ENCODE measurements around the gene FAM53C.
A peak's percentile ranks its signal among the peaks of the same experiment; 100 is the strongest.

The FAM53C gene

GRCh38 chr5:138351056-138351455, 13.0 kb downstream of the FAM53C start:
- no peak for DNase-seq (ENCODE audit: low read depth in 1 of 2, low spot score in 1 of 2)

GRCh38 chr5:138351517-138351916, 13.5 kb downstream of the FAM53C start:
- no peak for DNase-seq (ENCODE audit: low read depth in 1 of 2, low spot score in 1 of 2)

DNA sequence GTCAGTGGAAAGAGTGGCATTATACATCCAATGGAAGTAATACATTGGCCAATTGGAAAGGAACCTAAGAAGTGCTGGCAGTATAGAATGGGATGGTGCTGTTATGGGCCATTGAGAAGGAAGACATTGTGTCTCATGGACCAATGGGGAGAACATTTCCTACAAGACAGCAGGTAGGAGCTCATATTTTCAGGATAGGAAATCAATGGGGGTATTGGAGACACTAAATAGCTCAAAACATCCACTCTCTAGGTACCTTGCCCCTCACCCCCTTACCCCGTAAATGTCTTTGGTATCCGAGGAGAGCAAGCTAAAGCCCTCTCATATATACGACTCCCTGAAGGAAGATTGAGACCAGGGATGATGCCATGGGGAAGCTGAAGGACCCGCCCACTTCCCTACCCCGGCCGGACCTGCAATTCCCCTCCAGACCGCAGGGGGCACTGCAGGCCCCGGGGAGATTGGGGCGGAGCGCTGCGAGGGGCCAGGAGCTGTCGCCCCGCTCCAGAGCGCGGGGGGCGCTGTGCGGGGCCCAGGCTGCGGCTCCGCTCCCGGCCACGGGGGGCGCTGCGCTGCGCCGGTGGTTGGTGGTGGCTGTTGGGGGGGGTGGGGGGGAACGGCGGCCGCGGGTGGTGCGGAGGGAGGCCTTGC, 14.1 kb downstream of the FAM53C start, which contains the start of gene KDM3B:
Gene KDM3B, plus strand, starts transcription at position 615 of the 651 bp plus-strand sequence. CDS start 111 bp downstream, outside the sequence.
- peak; percentile 85 to 93 for DNase-seq (ENCODE audit: low read depth in 1 of 2, low spot score in 1 of 2)

DNA sequence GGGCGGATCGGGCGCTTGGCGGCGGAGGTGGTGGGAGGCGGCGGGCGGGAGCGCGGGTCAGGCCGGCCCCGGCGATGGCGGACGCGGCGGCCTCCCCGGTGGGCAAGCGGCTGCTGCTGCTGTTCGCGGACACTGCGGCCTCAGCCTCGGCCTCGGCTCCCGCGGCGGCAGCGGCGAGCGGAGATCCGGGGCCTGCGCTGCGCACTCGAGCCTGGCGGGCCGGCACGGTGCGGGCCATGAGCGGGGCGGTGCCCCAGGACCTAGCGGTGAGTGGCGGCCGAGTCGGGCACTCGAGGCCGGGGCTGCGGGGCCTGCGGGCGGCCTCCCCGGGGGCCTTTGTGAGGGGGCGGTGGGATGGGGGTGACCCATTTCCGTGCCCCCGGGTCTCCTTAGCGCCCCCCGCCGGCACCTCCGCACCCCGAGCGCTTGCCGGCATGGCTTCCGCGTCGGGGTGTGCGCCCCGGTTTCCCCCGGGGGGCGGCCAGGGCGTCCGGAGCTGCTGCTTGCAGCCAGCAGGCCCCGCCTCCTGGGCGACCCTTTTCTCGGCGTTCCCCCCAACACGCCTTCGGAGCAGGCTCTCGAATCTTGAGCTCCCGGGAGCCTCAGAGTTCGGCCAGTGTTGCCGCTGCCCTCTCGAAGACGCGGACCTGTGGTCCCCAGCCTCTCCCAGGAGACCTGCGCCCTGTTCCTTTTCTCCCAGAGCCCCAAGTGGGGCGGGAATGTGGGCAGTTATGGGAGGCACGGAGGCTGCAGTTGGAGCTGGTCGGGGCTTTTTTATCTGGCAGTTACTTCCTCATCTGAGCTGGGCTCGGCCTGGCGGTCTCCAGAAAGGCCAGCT, 14.9 kb downstream of the FAM53C start:
- DNase-seq (ENCODE audit: low read depth in 1 of 2, low spot score in 1 of 2) = peak; percentile 44 to 64

DNA sequence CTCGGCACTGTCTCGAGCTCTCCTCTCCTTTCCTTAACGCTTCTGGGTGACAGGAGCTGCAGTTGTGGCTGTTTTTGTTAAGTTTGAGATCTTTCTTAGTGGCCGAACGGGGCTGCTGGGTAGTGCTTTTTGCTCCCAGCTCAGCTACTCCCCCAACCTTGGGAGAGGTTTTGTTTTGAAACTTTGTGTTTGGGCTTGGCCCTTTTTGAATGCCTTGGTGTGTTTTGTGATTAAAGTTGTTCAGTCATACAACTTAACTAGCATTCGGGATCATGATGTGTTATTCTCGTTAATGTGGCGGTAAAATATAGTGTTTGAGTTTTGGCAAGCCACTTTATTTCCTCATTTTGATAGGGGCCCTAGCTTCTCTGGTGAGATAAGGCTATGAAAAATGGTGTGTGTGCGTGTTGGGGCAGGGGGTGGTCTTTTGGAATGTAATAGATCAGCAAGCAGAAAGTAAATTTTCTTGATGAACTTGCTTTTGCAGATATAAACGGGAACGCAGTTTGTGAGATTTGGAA, 15.6 kb downstream of the FAM53C start:
- DNase-seq (ENCODE audit: low read depth in 1 of 2, low spot score in 1 of 2) = no peak

- no peak for DNase-seq (ENCODE audit: low read depth in 1 of 2, low spot score in 1 of 2)
Observed at GRCh38 chr5:138354387-138354786, 16.3 kb downstream of the FAM53C start.

DNA sequence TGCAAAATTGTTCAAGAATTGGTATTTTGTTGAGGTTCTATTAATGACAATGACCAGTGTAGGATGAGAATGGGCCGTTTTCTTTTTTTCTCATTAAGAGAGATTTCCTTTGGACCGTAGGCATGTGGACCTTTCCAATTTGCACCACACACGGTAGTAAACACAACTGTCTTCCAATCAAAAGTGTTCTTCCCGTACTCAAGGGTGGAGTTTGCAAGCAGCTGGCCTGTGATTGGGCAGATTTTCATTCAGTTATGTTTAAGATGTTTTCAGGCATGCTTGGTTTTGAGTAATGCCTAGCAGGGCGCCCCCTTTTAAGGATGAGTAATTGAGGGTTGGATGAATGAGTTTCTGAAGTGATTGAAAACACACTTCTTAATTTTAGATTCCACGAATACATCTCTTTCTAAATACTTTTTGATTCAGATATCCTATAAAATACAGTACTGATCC, 16.9 kb downstream of the FAM53C start:
- DNase-seq (ENCODE audit: low read depth in 1 of 2, low spot score in 1 of 2) = peak in 1 of 2 donors; percentile 29

DNA sequence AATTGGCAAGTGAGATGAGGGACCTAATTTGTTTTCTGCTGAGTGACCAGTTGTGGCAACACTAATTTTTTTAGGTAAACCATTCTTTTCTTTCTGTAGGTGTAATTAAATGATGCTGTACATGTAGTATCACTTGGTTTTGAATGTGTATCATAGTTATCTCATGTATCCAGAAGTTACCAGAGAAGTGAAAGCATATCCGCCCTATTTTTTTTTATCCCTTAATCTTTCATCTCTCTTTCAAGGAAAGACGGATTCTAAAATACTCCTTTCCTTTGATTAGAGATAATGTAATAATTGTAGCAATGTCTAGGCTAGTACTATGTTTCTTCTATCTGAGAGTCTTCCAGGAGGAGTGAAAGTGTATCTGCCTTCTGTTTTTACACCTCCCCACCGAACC, 21.6 kb downstream of the FAM53C start:
- no peak for DNase-seq (ENCODE audit: low read depth in 1 of 2, low spot score in 1 of 2)

DNA sequence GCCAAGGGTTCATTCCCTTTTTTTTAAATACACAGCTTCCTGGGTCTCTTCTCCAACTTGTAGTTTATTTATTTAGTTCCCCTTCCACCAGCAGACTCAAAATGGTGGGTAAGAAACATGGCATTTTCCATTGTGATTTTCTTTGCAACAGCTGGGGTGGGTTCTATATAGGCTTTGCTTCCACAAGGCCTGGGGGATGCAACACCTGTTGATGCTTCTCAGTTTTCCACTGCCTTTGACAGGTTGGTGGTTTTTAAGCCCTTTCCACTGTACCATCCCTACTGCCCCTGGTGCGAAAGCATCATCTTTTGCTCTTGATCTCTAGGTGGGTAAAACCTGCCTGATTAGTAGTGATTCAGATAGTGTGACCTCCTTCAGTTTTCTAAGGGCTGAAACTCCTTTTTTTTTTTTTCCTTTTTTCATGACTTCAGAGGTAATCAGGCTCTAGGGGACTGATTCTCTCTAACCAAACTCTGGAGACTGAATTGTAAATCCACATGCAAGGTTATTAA, 22.9 kb downstream of the FAM53C start:
- no peak for DNase-seq (ENCODE audit: low read depth in 1 of 2, low spot score in 1 of 2)

DNA sequence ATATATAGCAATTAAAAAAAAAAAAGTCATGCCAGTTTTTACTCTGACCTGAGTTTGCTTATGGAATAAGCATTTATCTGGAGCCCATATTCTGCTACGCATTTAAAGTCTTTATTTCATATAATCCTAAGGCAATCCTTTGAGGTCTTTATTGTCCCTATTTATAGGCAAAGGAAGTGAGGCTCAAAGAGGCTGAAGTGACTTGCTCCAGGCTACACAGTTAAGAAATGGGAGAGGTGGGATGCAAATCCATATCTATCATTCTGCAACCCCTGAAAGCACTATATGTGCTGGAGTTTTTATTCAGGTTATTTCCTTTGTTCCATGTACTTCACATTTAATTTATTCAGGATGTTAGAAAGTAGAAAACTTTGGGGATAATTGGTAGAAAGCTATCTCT, 26.5 kb downstream of the FAM53C start:
- DNase-seq (ENCODE audit: low read depth in 1 of 2, low spot score in 1 of 2) = no peak

DNA sequence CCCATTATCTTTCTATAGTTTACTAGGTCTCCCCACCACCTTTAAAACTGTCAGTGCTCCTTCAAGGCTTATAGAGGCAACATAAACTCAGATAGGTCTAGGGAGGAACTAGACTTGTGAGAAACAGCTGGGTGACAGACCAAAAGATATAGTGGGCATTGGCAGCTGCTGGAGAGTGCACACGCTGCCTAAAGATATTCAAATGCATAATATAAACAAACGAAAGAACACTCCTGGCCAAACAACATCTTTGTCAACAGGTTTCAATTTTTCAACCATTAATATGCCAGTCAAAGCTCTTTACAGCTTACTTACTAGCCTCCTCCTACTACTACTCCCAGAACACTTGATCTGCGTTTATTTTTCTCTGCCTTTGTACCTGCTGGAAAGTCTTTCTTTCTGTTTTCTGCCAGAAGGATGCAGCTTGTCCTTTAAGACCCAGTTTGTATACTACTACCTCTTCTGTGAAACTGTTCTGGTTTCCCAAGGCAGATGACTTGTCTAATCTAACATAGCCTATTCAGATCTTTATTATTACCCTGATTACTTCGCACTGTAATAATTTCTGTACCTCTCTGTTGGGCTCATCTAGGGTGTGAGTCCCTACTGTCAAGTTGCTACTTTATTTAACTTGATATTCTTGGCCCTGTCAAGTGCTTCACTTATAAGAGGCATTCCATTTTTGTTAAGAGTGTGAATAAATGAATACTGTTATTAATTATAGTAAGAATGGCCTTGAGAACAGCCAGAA, 28.7 kb downstream of the FAM53C start:
- DNase-seq (ENCODE audit: low read depth in 1 of 2, low spot score in 1 of 2) = no peak

DNA sequence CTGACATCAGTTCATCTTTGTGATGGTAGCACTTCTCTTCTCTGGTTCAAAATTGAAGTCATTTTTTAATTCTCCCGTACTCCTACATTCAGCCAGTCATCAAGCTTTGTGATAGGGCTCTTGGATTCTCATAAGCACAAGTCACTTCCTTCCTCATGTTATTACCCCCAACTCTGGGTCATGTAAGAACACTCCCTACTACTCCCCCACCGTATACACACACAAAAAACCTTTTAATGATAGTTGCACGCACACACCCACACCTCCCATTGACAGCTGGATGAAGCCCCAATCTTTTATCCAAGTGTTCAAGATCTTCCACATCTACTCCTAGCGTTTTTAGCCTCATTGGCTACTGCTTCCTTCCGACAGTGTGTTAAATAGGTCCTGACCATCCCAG, 31.2 kb downstream of the FAM53C start:
- no peak for DNase-seq (ENCODE audit: low read depth in 1 of 2, low spot score in 1 of 2)

- DNase-seq (ENCODE audit: low read depth in 1 of 2, low spot score in 1 of 2) = no peak
Observed at GRCh38 chr5:138369706-138370105, 31.6 kb downstream of the FAM53C start.

DNA sequence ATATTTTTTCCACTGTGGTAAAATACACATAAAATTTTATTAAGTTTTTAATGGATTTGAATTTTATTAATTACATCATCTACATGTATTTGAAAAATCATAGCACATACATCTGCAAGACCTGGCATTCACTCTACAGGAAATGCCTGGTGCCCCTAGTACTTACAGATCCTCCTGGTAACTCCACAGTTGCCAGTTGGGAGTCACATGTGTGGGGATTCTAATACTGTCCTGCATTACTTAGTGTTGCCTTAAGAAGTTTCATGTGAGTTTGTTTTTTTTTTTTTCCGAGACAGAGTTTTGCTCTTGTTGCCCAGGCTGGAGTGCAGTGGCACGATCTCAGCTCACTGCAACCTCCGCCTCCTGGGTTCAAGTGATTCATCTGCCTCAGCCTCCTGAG, 32.5 kb downstream of the FAM53C start:
- DNase-seq (ENCODE audit: low read depth in 1 of 2, low spot score in 1 of 2) = no peak

- DNase-seq (ENCODE audit: low read depth in 1 of 2, low spot score in 1 of 2) = no peak
Observed at GRCh38 chr5:138371454-138371853, 33.4 kb downstream of the FAM53C start.

DNA sequence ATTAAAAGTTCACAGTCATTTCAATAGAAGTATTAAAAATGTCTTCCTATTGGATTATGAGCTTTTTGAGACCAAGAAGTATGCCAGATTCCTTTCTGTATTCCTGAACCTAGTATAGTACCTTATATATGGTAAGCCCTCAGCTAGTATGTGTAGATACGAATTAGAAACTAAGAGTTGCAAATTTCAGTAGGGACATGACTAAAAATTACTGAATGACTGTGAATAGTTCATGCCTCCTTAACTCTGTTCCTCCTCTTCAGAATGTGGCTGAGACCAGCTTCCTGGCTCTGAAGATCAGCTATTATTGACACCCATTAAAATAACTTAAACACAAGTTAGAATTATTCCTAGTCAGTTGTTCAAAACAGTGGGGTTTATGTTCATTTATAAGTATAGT, 34.2 kb downstream of the FAM53C start:
- no peak for DNase-seq (ENCODE audit: low read depth in 1 of 2, low spot score in 1 of 2)

DNA sequence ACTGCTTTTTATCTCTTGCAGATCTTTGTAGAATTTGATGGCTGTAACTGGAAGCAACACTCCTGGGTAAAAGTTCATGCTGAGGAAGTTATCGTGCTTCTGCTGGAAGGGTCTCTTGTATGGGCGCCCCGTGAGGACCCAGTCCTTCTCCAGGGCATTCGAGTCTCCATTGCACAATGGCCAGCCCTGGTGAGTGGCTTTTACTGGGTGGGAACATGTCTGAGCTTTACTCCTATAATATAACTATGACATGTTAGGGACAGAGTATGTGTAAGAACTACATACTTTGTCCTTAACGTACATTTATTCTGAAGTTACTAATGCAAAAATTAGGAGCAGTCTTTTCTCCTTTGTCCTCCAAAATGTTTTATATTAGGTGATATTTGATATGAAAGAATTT, 34.6 kb downstream of the FAM53C start:
- DNase-seq (ENCODE audit: low read depth in 1 of 2, low spot score in 1 of 2) = no peak

GRCh38 chr5:138382347-138382746, 44.3 kb downstream of the FAM53C start:
- no peak for DNase-seq (ENCODE audit: low read depth in 1 of 2, low spot score in 1 of 2)

DNA sequence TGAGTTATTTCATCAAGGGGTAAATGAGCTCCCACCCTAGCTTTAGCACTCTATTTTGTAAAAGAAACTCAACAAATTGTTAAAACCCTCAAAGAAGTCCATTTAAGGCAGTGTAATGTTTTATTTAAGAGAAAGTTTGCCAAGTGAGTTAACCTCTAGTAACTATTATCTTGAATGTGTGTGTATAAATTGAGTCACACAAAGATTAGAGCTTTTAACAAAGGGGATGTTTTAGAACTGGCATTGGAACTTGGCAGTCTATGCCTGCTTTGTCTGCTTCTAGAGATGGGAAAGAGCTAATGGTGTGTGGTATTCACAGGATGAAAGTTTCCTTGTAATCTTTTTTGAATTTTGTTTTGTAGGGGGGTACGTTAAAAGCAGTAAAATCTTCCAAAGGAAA, 47.6 kb downstream of the FAM53C start:
- DNase-seq (ENCODE audit: low read depth in 1 of 2, low spot score in 1 of 2) = no peak

DNA sequence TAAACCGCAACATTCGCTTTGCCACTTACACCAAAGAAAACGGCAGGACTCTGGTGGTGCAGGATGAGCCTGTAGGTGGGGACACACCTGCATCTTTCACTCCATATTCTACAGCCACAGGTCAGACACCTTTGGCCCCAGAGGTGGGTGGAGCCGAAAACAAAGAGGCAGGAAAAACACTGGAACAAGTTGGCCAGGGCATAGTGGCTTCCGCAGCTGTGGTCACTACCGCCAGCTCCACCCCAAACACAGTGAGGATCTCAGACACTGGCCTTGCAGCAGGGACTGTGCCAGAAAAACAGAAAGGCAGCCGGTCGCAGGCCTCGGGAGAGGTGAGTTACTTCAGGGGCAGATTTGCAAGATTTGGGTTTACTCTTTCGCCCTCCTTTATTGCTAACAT, 48.2 kb downstream of the FAM53C start:
- DNase-seq (ENCODE audit: low read depth in 1 of 2, low spot score in 1 of 2) = no peak

- no peak for DNase-seq (ENCODE audit: low read depth in 1 of 2, low spot score in 1 of 2)
Observed at GRCh38 chr5:138389332-138389731, 51.3 kb downstream of the FAM53C start.

All from activated T-helper 1 cell treated with anti-CD3 and anti-CD28 coated beads, Interleukin-2, amount 50 U/mL, for 16 hours (primary cell).